AML-193 (cell line): Measurements from ENCODE around the gene CPSF4L.
"Not testable (repeated sequence)": the region's sequence is repeated elsewhere in the genome, so short reads cannot be mapped to it uniquely, and the experiment has no call there.

Experiments used
- DNase-seq, 2 experiments: peaks; one replicate each; lab custom pipeline; 2025; lab: John Stamatoyannopoulos, UW

The CPSF4L gene, protein sequence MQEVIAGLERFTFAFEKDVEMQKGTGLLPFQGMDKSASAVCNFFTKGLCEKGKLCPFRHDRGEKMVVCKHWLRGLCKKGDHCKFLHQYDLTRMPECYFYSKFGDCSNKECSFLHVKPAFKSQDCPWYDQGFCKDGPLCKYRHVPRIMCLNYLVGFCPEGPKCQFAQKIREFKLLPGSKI

GRCh38 chr17:73261617-73261951 lies at the start of gene CPSF4L:
CPSF4L (minus strand) TSS chr17:73261880; CDS start chr17:73261818, 62 bp downstream.
- DNase-seq, result no peak

GRCh38 chr17:73311428-73311780 lies 49.7 kb upstream of the CPSF4L start:
- DNase-seq, result no peak

DNA sequence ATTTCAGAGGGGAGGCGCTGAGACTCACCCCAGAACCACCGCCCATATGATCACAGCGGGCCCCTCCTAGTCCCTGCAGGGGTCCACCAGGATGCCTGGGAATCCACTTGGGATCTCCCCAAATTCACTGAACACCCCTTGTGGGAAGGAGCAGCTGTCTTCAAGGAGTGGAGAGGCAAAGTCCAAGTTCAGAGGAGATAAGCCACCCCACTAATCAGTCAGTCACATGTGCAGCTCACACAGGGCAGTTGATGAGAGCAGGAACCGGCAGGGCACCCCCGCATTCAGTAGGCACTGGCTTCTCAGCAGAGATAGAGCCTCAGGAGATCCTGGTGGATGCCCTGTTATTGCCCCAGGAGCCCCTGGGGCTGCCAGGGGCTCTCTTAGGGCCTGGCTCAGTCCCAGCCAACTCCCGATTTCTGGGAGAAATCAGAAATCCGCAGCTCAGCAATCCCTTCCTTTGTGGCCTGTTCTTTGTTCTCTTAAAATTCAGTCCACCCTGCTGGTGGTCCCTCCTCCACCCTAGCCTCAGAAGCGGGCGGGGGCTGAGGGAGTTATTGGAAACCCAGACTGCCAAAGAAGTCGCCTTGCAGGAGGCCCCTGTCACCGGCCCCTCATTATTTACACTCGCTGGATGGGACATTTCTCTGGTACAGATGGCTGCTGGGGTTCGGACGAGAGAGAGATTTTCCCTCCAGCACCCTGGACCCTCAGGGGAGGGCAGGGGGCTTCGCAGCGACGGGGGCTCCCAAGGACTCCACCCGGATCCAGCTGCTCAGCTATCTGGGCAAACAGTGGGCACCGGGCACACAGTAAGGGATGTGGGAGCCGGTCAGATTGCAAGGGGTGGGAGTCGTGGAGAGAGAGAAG lies 48.3 kb upstream of the CPSF4L start:
- DNase-seq, result peak in 1 of 2 experiments; percentile 12

DNA sequence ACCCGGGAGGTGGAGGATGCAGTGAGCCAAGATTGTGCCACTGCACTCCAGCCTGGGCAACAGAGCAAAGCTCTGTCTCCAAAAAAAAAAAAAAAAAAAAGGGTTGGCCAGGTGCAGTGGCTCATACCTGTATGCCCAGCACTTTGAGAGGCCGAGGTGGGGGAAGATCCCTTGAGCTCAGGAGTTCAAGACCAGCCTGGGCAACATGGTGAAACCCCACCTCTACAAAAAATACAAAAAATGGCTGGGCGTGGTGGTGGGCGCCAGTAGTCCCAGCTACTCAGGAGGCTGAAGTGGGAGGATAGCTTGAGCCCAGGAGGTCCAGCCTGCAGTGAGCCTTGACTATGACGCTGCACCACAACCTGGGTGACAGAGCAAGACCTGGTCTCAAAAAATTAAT lies 47.3 kb upstream of the CPSF4L start:
- DNase-seq, result not testable (repeated sequence)

- peak; percentile 49 to 63 for DNase-seq
Observed at GRCh38 chr17:73308017-73308823, 46.5 kb upstream of the CPSF4L start.

DNA sequence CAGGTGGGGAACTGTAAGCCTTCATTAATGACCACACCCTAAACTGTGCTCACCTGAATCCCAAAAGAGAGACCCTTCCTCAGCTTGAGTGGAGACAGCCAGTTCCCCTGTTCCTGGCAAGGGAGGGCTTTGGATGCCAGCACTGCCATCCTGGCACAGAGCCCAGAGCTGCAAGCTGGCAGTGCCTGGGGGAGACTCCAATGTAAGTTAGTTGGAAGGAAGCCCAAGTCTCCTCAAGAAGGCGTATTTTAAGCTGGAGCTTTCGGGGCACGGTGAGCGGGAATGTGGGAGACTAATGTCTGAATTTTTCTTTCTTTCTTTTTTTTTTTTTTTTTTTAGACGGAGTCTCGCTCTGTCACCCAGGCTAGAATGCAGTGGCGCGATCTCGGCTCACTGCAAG lies 45.5 kb upstream of the CPSF4L start:
- no peak for DNase-seq

DNA sequence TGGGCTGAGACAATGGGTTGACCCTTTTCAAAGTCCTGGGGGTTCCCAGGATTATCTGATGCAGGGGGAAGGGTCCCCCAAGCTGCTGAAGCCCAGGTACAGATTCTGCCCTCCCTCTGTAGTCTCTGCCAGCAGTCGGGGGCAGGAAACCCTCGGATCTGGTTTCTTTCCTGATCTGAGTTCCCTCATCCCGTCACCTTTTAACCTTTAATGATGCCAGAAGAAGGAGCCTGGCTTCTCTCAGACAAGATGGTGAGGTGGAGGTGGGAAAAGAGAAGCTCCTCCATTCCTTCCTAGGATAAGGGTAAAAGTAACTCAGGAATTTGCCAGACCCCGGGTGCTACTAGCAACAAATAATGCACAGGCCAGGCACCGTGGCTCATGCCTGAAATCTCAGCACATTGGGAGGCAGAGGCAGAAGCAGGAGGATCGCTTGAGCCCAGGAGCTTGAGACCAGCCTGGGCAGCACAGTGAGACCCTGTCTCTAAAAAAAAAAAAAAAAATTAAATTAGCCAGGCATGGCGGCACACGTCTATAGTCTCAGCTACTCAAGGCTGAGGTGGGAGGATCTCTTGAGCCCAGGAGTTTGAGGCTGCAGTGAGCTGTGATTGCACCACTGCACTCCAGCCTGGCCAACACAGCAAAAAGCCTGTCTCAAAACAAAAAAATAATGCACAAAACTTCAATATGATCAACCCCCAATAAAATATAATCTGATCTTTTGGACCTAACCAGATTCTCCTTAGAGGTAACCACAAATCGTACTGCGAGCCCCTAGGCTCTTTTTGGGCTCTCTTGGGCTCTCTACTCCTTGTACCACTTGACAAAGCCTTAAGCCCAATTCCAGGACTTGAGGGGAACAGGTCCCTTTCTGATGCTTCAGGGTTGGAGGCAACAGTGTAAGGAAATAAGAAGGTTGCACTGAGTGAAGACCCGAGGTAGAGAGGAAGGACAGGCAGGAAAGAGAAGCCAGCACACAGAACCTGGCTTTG lies 44.5 kb upstream of the CPSF4L start:
- no peak for DNase-seq

GRCh38 chr17:73304971-73305812 lies 43.5 kb upstream of the CPSF4L start:
- no peak for DNase-seq

DNA sequence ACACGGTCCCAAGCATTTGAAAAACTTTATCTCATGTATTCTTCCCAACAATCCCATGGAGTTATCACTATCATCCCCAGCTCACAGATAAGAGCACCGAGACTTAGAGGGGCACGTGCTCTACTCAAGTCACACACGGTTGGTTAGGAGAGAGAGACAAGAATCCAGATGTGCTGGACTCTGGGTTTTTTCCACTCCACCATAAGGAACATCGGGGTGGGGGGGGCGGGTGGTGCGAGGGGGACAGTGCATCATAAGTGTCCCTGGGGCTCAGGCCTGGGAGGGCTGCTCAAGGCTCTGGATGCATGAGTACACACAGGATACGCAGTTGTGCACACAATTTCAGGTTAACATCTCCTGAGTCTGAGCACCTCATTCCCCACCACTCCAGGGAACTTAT lies 42.8 kb upstream of the CPSF4L start:
- no peak for DNase-seq

DNA sequence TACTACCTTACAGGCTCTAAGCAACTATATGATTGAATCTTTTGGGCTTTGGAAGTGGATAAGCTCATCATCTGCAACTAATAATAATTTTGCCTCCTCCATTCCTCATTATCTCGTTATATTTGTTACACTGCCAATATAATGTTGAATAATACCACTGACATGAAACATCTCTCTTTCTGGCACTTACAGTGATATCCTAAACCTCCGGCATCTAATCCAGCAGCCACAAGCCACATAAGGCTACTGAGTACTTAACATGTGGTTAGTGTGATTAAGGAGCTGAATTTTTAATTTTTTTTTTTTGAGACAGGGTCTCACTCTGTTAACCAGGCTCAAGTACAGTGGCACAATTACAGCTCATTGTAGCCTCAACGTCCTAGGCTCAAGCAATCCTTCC lies 40.5 kb upstream of the CPSF4L start:
- no peak for DNase-seq

GRCh38 chr17:73301369-73301768 lies 39.7 kb upstream of the CPSF4L start:
- DNase-seq, result no peak

DNA sequence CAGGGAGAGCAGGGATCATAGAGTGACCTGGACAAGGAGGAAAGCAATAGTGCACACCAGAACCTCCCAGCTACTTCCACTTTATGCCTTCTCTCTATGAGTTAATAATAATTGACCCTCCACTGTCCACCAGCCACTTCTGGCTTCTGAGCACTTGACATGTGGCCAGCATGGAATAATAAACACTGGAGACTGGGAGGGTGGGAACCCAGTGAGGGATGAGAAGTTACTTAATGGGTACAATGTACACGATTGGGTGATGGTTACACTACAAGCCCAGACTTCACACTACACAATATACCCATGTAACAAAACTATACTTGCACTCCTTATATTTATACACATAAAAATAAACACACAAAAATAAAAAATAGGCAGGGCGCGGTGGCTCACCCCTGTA lies 38.7 kb upstream of the CPSF4L start:
- no peak for DNase-seq

DNA sequence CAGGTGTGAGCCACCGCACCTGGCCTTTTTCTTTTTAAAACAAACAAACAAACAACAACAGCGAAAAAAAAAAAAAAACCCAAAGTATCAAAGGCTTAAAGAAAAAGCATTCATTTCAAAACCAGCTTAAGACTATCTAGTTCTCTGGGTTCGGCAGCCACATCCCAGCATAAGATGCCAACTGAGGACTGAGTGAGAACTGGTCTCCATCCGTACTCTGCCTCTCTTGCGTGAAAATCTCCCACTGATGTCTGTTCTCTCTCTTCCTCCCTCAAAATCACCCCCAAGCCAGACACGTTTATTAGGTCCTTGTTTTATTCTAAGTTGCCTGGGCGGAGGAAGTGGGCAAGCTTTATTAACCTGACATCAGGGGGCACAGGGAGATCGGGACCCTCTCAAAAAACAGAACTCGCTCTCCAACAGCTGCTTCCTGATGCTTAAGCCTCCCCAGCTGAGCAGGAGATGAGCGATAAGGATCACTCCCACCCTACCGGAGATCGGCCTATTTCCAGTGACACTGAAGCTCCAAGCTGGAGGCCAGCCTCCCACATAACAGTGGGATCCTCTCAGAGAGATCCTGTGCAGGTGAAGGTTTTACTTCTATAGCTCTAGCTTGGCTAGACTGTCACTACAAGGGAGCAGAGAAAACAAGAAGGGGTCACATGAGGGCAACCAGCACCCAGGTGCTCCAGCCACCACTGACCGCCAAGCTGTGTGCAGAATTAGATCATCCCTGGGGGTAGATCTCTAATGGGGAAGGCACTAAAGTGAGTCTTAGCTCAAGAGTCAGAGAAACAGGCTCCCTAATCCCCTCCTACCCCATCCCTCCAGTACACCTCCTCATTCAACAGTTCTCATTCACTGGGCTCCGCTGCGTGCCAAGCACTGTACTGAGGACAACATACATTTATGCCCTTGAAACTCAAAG lies 36.5 kb upstream of the CPSF4L start:
- DNase-seq, result no peak

DNA sequence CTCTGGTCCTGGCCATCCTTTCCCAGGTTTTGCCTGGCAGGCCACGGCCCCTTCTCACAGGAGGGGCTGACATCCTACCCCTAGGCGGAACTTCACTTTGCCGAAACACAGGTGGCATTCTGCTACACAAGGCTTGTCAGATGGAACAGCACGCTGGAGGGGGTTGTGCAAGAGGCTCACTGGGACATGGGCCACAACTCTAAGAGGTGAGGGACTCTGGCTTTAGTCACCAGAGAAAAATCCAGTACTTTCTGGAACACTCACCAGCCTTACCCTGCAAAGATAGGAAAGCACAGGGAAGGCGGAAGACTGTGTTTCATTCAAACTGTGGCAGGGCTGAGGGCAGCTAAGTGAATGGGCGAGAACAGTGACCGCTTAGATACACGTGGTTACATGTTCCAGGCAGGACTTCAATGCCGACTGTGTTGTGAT lies 31.8 kb upstream of the CPSF4L start:
- no peak for DNase-seq

DNA sequence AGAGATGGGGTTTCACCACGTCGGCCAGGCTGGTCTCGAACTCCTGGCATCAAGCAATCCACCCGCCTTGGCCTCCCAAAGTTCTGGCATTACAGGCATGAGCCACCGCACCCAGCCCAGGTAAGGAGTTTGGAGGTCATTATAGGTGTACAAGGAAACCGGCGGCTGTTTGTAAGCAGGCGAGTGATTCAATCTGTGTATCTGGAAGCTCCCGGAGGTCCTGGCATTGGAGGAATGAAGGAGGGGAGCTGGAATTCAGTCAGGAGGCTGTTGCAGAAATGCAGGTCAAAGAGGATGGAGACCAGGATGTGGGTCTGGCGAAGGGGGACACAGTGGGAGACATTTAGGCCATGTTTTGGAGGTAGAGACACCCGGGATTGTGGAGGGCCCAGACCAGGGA lies 31.4 kb upstream of the CPSF4L start:
- no peak for DNase-seq

GRCh38 chr17:73292031-73292531 lies 30.4 kb upstream of the CPSF4L start:
- no peak for DNase-seq

GRCh38 chr17:73291260-73291801 lies 29.7 kb upstream of the CPSF4L start:
- peak; percentile 79 to 82 for DNase-seq

GRCh38 chr17:73290399-73291259 lies 28.9 kb upstream of the CPSF4L start:
- peak in 1 of 2 experiments; percentile 4 for DNase-seq
